NCI-H1105 treated with DMSO at 0.1 percent for 48 hours (cell line): ENCODE data around the gene COA5.

ENCODE experiments used
- DNase-seq: peaks from one replicate; lab custom pipeline; 2025; lab: John Stamatoyannopoulos, UW

COA5 gene

GRCh38 chr2:98571796-98572195 lies 36.5 kb downstream of the COA5 start:
- DNase-seq, result no peak

GRCh38 chr2:98571121-98571701 lies 37.1 kb downstream of the COA5 start:
- no peak for DNase-seq

DNA sequence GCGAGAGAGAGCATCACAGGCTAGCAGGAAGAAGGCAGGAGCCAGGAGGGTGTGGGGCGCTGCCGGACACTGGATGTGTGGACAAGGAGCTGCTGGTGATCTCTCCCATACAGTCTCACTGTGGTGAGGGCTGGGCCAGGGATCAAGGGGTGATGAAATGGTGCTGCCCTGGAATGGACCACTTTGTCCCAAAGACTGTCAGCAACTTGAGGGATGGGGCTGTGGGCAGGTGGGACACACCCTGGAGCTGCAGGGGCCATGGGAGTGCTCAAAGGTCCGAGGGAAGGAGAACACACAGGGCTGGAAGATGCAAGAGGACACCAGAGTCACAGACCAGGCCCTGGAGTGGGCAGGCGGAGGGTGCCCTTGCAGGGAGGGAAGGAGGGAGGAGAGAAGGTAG lies 38.0 kb downstream of the COA5 start:
- DNase-seq, result no peak

GRCh38 chr2:98569915-98570314 lies 38.4 kb downstream of the COA5 start:
- no peak for DNase-seq

DNA sequence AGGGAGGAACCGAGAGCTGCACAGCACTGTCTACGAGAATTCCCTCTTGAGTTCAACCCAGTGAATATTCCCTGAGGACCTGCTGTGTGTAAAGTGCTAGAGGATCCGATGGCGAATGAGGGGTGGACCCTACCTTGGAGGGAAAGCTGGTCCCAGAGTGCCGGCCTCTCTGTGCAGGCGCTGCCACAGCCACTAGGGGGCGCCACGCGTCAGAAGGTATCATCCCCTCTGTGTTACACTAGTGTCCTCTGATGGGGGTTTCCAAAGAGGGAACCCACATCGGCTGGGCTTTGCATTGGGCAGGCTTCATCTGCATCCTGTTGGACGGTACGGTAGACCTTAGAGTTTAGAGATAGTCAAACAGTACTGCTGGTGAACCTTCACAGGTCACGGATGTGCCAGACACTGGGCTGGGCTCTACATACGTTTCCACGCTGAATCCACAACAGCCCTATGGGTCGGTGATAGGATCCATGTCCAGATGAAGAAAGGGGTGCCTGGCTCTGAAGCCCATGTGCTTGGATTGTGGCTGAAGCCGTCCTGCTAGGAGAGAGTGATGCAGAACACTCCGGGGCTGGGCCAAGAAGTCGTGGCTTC lies 39.0 kb downstream of the COA5 start:
- no peak for DNase-seq

DNA sequence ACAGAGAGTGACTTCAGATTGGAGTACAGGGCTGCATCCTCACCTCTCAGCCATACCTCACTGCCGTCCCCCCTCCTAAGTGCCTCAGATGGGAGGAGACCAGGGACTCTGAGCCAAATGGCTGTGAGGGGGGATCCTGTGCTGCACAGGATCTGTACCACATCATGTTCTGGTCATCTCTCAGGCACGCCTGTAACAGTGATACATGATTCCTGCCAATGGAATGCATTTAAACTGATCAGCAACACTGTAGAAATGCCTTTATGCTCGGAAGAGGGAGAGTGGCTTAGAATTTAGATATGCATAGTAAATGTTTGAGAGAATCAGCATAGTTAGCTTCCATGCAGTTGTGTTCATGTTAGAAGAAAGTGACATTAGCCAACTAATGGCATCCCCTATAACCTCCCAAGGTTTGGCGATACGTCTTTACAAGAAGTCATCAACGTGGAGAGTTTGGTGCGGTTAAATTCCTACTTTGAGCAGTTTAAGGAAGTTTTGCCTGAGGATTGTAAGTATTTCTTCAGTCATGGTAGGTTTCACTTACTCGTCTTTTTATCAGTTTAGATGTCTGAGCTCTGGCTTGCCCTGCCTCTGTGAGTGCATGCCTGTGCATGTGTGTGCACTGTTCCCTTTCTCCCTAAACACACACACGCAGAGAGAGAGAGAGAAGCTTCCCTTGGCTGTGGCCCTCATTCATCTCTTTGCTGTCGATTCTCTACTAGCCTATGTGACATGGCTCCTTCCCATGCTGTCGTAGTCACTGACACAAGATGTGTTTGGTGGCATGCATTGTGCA lies 40.0 kb downstream of the COA5 start:
- no peak for DNase-seq

DNA sequence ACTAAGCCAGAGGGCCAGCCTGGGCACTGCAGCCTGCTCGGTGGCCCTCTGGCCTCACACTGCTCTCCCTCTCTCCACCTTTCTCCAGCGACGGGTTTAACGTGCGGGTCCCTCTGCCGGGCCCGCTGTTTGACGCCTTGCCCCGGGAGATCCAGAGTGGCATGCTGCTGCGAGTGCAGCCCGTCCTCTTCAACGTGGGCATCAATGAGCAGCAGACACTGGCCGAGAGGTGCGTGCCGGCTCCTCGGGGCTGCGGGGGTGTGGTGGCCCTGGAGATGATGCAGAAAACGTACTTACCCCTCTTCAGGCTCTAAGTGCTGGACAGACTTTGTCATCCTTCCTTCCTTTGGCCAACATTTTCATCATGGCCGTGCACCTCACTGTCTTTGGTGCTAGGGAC lies 42.4 kb downstream of the COA5 start:
- no peak for DNase-seq

DNA sequence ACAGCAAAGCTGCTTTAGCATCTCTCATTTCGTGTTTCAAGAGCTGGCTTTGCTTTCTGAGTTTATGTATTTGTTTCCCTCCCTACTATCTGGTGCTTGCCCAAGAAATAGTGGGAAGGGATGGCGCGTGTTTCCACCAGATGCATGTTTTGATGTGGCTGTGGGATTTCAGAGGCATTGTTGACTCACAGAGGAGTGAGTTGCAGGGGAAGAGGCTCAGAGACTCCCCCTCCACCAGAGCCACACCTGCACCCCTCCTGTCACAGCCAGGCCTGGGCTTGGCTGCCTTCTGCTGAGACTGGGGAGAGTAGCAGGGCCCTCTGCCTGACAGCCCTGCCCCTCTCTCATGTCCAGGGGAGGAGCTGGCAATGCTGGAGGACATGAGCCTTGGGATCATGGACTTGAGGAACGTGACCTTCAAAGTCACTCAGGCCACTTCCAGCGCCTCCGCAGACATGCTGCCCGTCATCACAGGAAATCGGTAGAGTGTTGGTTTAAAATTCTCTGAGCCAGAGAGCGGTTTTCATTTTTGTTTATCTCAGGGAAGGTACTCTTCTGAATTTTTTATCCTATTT lies 42.9 kb downstream of the COA5 start:
- no peak for DNase-seq

DNA sequence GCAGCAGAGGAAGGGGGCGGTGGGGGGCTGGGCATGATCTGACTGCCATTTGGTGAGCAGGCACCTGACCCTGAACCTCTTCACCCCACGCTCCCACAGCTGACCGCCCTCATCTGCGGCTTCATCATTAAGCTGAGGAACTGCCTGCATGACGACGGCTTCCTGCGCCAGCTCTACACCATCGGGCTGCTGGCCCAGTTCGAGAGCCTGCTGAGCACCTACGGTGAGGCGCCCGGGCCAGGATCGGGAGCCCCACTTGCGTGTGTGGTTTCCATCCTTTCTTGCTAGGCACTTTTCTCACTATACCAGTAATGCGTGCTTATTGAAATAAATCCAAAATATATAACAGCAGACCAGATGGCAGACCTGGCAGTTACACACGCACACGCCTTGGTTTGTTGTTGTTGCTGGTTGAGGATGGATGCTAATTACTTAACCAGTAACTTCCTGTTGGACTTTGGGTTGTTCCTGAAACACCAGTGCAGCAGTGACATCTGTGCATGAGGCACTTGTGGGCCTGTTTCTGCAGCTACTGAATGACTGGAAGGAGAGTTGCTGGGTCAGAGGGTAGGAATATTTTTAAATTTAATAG lies 43.7 kb downstream of the COA5 start:
- DNase-seq, result no peak

- DNase-seq, result no peak
These were observed 44.9 kb downstream of the COA5 start for GRCh38 chr2:98563394-98563793.

GRCh38 chr2:98561902-98562695 lies 46.2 kb downstream of the COA5 start:
- DNase-seq, result no peak

DNA sequence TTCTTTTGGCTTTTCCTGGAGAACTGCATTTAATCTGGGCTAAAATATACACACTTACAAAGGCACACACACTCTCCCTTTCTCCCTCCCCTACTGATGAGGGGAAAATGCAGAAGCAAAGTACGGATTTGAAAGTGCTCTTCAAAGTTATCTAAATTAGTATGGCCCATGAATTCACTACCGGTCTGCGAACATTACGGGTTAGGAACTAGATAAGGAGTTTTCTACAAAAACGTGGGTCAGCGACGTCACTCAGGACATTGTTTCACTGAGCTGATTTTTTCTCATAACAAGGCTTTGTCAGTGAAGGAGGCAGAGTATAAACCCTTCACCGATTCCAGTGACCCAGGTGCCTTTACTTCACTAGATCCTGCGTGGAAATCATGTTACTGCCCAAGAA lies 47.3 kb downstream of the COA5 start:
- DNase-seq, result no peak

GRCh38 chr2:98560256-98560771 lies 48.0 kb downstream of the COA5 start:
- DNase-seq, result no peak

GRCh38 chr2:98559581-98559980 lies 48.7 kb downstream of the COA5 start:
- DNase-seq, result no peak

DNA sequence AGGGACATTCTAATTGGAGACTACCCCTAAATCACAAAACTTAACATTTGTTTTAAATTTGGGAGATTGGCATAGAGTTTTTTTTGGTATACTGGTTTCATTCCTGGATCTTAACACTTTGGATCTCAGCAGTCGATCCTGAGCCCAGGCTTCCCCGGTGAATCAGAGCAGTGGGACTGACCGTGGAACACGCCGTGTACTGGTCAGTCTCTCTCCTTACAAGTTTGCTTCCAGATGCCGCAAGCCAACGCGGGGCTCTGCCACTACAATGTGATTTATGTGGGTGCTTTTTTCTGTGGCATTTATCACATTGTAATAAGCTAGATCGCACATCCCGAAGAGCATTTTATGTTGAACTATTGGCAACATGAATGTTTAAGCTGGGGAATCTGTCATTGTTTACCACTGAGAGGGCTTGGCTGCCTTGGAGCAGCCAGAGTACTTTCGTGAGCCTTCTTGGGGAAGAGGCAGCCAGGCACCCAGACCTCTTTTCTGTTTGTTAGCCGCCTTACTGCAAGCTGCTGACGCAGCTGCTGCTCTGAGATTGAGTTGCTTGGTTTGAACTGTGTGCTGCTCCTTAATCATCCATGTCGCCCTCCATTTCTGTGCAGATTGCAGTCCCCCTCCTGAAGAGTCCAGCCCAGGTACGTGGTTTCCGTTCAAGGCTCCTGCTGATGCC lies 49.3 kb downstream of the COA5 start:
- no peak for DNase-seq

GRCh38 chr2:98556344-98557033 lies 51.8 kb downstream of the COA5 start:
- no peak for DNase-seq

DNA sequence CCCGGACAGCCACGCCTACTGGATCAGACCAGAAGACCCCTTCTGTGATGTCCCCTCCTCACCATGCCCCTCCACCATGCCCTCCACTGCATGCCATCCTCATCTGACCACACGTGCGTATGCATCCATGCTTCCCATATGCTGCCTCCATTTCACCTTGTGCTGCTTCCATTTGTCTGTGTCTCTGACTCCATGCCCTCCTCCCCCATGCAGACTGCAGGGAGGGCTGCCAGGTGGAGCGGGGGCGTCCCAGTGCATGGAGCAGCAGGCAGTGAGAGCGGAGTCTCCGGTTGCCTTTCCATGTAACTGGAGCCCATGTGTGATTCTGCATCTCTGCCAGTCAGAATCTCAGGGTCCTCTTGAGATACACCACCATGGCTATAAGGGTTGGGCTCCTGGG lies 52.6 kb downstream of the COA5 start:
- DNase-seq, result no peak

GRCh38 chr2:98554116-98554861 lies 54.0 kb downstream of the COA5 start:
- DNase-seq, result no peak

GRCh38 chr2:98552499-98553179 lies 55.7 kb downstream of the COA5 start:
- DNase-seq, result no peak
